ENCODE measurements around the gene C4A. TPM values are rescaled to one million over a fixed set of nuclear protein-coding genes. Genes with fewer than 3 reads are reported as not detected.
"Not testable (repeated sequence)": the region's sequence is repeated elsewhere in the genome, so short reads cannot be mapped to it uniquely, and the experiment has no call there.

Gene C4A
- total and polyA plus RNA-seq, 10 of the 15 experiments (the other 5 are each of a cell fraction or from before 2014, with no cell fraction given): 0.13 to 5.4 (median 0.88) TPM; not detected in 1

GRCh38 chr6:32013738-32014137 is 31.9 kb downstream of the C4A start:
- FAIRE-seq: peak; percentile 84
- H3K9me3 ChIP-seq (replicated peaks; ENCODE audit: control insufficient read depth, insufficient read depth, low read length); CTCF ChIA-PET; H3K9ac ChIP-seq (ENCODE audit: control insufficient read depth, insufficient read depth, low read length); RAD21 ChIA-PET (ENCODE audit: unreplicated experiment); POLR2A ChIA-PET; intact Hi-C loops (cut with micrococcal nuclease; ENCODE audit: unreplicated experiment); BruUV-seq (replicated peaks); DNase-seq (ENCODE audit: low read depth, low spot score); H2AFZ ChIP-seq (ENCODE audit: control insufficient read depth, low read depth, low read length); H3K4me3 ChIP-seq; in situ Hi-C loops (cut with MboI); H3K27me3 ChIP-seq (replicated peaks in 1 of 2; ENCODE audit: control insufficient read depth in 2 of 2, insufficient read depth in 2 of 2, low read length in 1 of 2); H3K36me3 ChIP-seq (ENCODE audit: control insufficient read depth in 2 of 2, insufficient read depth in 2 of 2, low read length in 1 of 2); ATAC-seq; H3K4me2 ChIP-seq (ENCODE audit: control insufficient read depth, insufficient read depth); H3K4me1 ChIP-seq (ENCODE audit: control insufficient read depth, insufficient read depth, low read length); SMC1A ChIA-PET (ENCODE audit: uncharacterized antibody, unreplicated experiment); H3K79me2 ChIP-seq (ENCODE audit: control insufficient read depth, insufficient read depth, low read length); H3K27ac ChIP-seq (ENCODE audit: control insufficient read depth, insufficient read depth); H4K20me1 ChIP-seq (ENCODE audit: control insufficient read depth, insufficient read depth): not testable (repeated sequence)
- no CpG with 5 or more reads among the region's 5 CpGs for WGBS (ENCODE audit: insufficient coverage, insufficient replicate concordance, low lambda C conversion rate, missing lambda C conversion rate)

- in situ Hi-C loops (cut with MboI); DNase-seq (ENCODE audit: low read depth, low spot score); ATAC-seq; H4K20me1 ChIP-seq (ENCODE audit: control insufficient read depth, insufficient read depth); RAD21 ChIA-PET (ENCODE audit: unreplicated experiment); H3K9me3 ChIP-seq (replicated peaks; ENCODE audit: control insufficient read depth, insufficient read depth, low read length); SMC1A ChIA-PET (ENCODE audit: uncharacterized antibody, unreplicated experiment); POLR2A ChIA-PET; H3K4me2 ChIP-seq (ENCODE audit: control insufficient read depth, insufficient read depth); H2AFZ ChIP-seq (ENCODE audit: control insufficient read depth, low read depth, low read length); H3K9ac ChIP-seq (ENCODE audit: control insufficient read depth, insufficient read depth, low read length); H3K36me3 ChIP-seq (ENCODE audit: control insufficient read depth in 2 of 2, insufficient read depth in 2 of 2, low read length in 1 of 2); H3K79me2 ChIP-seq (ENCODE audit: control insufficient read depth, insufficient read depth, low read length); BruUV-seq (replicated peaks); H3K27ac ChIP-seq (ENCODE audit: control insufficient read depth, insufficient read depth); CTCF ChIA-PET; H3K27me3 ChIP-seq (replicated peaks in 1 of 2; ENCODE audit: control insufficient read depth in 2 of 2, insufficient read depth in 2 of 2, low read length in 1 of 2); H3K4me1 ChIP-seq (ENCODE audit: control insufficient read depth, insufficient read depth, low read length); H3K4me3 ChIP-seq; intact Hi-C loops (cut with micrococcal nuclease; ENCODE audit: unreplicated experiment); FAIRE-seq: not testable (repeated sequence)
- WGBS (ENCODE audit: insufficient coverage, insufficient replicate concordance, low lambda C conversion rate, missing lambda C conversion rate): no CpG with 5 or more reads among the region's 6 CpGs
Observed at GRCh38 chr6:32014547-32014946, 32.7 kb downstream of the C4A start, which contains the start of gene C4B. Gene C4B (plus strand): TSS chr6:32014795. CDS start chr6:32014846, 51 bp downstream.

- FAIRE-seq; intact Hi-C loops (cut with micrococcal nuclease; ENCODE audit: unreplicated experiment); H3K9ac ChIP-seq (ENCODE audit: control insufficient read depth, insufficient read depth, low read length); H3K4me3 ChIP-seq; in situ Hi-C loops (cut with MboI); POLR2A ChIA-PET; H3K4me2 ChIP-seq (ENCODE audit: control insufficient read depth, insufficient read depth); H3K4me1 ChIP-seq (ENCODE audit: control insufficient read depth, insufficient read depth, low read length); SMC1A ChIA-PET (ENCODE audit: uncharacterized antibody, unreplicated experiment); ATAC-seq; H3K36me3 ChIP-seq (ENCODE audit: control insufficient read depth in 2 of 2, insufficient read depth in 2 of 2, low read length in 1 of 2); H3K27me3 ChIP-seq (replicated peaks in 1 of 2; ENCODE audit: control insufficient read depth in 2 of 2, insufficient read depth in 2 of 2, low read length in 1 of 2); H3K9me3 ChIP-seq (replicated peaks; ENCODE audit: control insufficient read depth, insufficient read depth, low read length); H3K79me2 ChIP-seq (ENCODE audit: control insufficient read depth, insufficient read depth, low read length); RAD21 ChIA-PET (ENCODE audit: unreplicated experiment); H4K20me1 ChIP-seq (ENCODE audit: control insufficient read depth, insufficient read depth); DNase-seq (ENCODE audit: low read depth, low spot score); H3K27ac ChIP-seq (ENCODE audit: control insufficient read depth, insufficient read depth); BruUV-seq (replicated peaks); CTCF ChIA-PET; H2AFZ ChIP-seq (ENCODE audit: control insufficient read depth, low read depth, low read length): not testable (repeated sequence)
- no CpG with 5 or more reads among the region's 10 CpGs for WGBS (ENCODE audit: insufficient coverage, insufficient replicate concordance, low lambda C conversion rate, missing lambda C conversion rate)
Observed at GRCh38 chr6:32022100-32022499, 40.2 kb downstream of the C4A start.

- H3K79me2 ChIP-seq (ENCODE audit: control insufficient read depth, insufficient read depth, low read length); ATAC-seq; H2AFZ ChIP-seq (ENCODE audit: control insufficient read depth, low read depth, low read length); CTCF ChIA-PET; SMC1A ChIA-PET (ENCODE audit: uncharacterized antibody, unreplicated experiment); DNase-seq (ENCODE audit: low read depth, low spot score); H3K4me3 ChIP-seq; H4K20me1 ChIP-seq (ENCODE audit: control insufficient read depth, insufficient read depth); H3K4me2 ChIP-seq (ENCODE audit: control insufficient read depth, insufficient read depth); H3K9me3 ChIP-seq (replicated peaks; ENCODE audit: control insufficient read depth, insufficient read depth, low read length); in situ Hi-C loops (cut with MboI); H3K27ac ChIP-seq (ENCODE audit: control insufficient read depth, insufficient read depth); H3K4me1 ChIP-seq (ENCODE audit: control insufficient read depth, insufficient read depth, low read length); POLR2A ChIA-PET; RAD21 ChIA-PET (ENCODE audit: unreplicated experiment); FAIRE-seq; H3K36me3 ChIP-seq (ENCODE audit: control insufficient read depth in 2 of 2, insufficient read depth in 2 of 2, low read length in 1 of 2); intact Hi-C loops (cut with micrococcal nuclease; ENCODE audit: unreplicated experiment); H3K27me3 ChIP-seq (replicated peaks in 1 of 2; ENCODE audit: control insufficient read depth in 2 of 2, insufficient read depth in 2 of 2, low read length in 1 of 2); H3K9ac ChIP-seq (ENCODE audit: control insufficient read depth, insufficient read depth, low read length); BruUV-seq (replicated peaks): not testable (repeated sequence)
- WGBS (ENCODE audit: insufficient coverage, insufficient replicate concordance, low lambda C conversion rate, missing lambda C conversion rate): 65% methylated on average over 7 of the region's 10 CpGs
Observed at GRCh38 chr6:32028631-32029030, 46.8 kb downstream of the C4A start.

Measured in GM12878 (cell line).